NCI-H460 (cell line): ENCODE results near the gene DDX6. TPM values are rescaled to one million over a fixed set of nuclear protein-coding genes. Genes with fewer than 3 reads are reported as not detected.

Source experiments
- DNase-seq: peaks from one replicate; pipeline ENCODE4 v3.0.0-alpha.2; 2016; ENCODE audit warnings: low read depth; ENCODE audit errors: extremely low read depth
- small RNA-seq, 2 experiments: library from RNA; depleted of rRNA; stranded (forward); fragments of <200 nt; gene quantifications; one replicate each; pipeline ENCODE3, GENCODE V24; 2014
- total RNA-seq: library from RNA; depleted of rRNA; stranded (reverse); fragments of >200 nt; shearing (Covaris generic); gene quantifications from 2 replicates; pipeline ENCODE4 v1.2.3, GENCODE V29; 2014; rRNA removed

The DDX6 gene
- total RNA-seq, 1 experiment from 2014 or later = 52.0 TPM

DNA sequence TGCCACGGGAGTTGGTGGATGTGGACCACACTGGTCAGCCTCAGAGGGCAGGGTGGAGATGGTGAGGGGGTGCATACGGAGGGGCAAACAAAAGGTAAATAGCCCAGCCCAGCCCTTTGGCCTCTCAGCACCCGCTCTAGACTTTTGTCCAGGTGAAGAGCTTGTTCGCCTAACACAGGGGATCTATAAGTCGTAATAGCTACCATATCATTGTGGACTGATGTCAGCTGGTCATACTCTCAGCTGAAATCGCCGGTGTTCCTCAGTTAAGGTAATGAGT is 84.5 kb downstream of the DDX6 start:
- no peak for DNase-seq

DNA sequence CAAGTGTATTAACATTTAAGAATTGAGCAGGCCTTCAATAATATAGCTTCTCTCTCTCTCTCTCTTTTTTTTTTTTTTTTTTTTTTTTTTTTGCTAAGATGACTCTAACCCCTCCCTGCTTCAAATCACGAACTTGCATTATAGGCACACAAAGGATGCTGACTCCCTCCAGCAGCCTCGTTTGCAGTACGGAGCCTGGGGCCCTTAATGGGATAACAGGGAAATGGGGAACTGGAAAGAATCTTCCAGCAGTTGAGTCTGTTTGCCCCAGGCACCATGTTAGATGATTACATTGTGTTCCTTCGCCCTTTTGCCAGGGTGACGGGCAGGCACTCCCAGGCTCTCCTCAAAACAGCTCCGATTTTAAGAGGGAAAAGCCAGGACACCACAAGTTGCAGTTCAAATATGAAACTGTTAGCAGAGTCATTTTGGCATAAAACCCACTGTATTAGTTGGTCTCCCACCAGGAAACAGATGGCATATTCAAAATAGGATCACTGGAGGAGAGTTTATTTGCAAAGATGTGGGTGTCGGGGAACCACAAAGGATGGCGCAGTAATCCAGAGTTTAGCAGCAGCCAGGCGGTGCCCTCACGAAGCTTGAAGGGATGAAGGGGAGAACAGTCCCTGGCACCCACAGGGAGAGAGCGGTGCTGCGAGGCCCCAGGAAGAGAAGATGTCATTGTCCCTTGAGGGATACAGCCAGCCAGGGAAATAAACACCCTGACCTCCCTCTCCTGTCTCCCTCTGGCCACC is 85.0 kb downstream of the DDX6 start:
- no peak for DNase-seq

- no peak for DNase-seq
Measured at GRCh38 chr11:118705111-118705741, 85.7 kb downstream of the DDX6 start.

GRCh38 chr11:118703563-118704106 is 87.3 kb downstream of the DDX6 start:
- DNase-seq = no peak

DNA sequence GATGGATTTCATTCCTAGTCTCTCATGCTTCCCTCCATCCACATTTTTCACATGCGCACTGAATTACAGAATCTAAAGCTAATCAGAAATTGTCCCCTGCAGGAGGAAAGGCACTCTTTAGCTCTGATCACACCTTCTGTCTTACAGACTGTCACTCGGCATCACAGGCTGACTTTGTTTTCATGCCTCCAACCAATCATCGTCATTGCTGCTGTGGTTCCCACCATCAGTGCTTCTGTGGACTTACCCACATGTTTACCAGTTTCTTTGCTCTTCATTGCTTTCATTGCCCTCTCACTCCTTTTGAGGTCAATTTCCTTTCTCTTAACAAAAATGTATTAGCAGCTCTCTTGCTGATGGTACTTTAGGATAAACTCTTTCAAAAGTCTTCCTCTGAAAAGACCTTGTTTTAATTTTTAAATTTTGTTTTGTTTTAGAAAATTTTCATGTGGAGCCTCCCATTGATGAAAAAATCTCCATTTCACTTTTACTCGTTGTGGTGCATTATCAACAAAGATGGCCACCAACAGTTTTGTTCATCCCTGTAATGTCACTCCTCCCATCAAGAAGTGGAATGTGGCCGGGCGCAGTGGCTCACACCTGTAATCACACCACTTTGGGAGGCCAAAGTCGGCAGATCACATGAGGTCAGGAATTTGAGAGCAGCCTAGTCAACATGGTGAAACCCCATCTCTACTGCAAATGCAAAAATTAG is 91.3 kb downstream of the DDX6 start:
- no peak for DNase-seq

Small RNA genes within 50 kb of the gene (small RNA-seq; reads per million reads assigned to genes)
- gene AP004609.2 (0 reads per million in 2 experiments), gene RF00019 (0 reads per million in 2 experiments), gene RNU6-376P (0 reads per million in 2 experiments)

Other genes starting within 250 kb of the DDX6 start
- 13.8 and 14.2 TPM in 2 replicates for gene IFT46, start 225.2 kb downstream of the DDX6 start, total RNA-seq
- 105 and 109 TPM in 2 replicates for gene ARCN1, start 218.8 kb downstream of the DDX6 start, total RNA-seq
- 14.5 and 18.3 TPM in 2 replicates for gene PHLDB1, start 183.5 kb downstream of the DDX6 start, total RNA-seq
- not detected in 2 replicates for gene TREH, start 111.5 kb downstream of the DDX6 start, total RNA-seq
- 0.02 TPM in 1 of 2 replicates, not detected in the other for gene CXCR5, start 92.7 kb upstream of the DDX6 start, total RNA-seq
- gene BCL9L, start 134.8 kb upstream of the DDX6 start, total RNA-seq = 12.1 and 16.4 TPM in 2 replicates
- not detected in 2 replicates for gene UPK2, start 165.1 kb upstream of the DDX6 start, total RNA-seq
- gene FOXR1, start 180.6 kb upstream of the DDX6 start, total RNA-seq = not detected in 2 replicates
- gene CENATAC, start 207.0 kb upstream of the DDX6 start, total RNA-seq = 19.6 and 24.9 TPM in 2 replicates
- 1,479 and 1,567 TPM in 2 replicates for gene RPS25, start 227.2 kb upstream of the DDX6 start, total RNA-seq
- gene TRAPPC4, start 227.6 kb upstream of the DDX6 start, total RNA-seq = 73.6 and 83.1 TPM in 2 replicates
- 12.8 and 14.0 TPM in 2 replicates for gene SLC37A4, start 239.7 kb upstream of the DDX6 start, total RNA-seq